ENCODE data around the gene ZNF778.
"Not testable (repeated sequence)": the region's sequence is repeated elsewhere in the genome, so short reads cannot be mapped to it uniquely, and the experiment has no call there.

ZNF778 gene

DNA sequence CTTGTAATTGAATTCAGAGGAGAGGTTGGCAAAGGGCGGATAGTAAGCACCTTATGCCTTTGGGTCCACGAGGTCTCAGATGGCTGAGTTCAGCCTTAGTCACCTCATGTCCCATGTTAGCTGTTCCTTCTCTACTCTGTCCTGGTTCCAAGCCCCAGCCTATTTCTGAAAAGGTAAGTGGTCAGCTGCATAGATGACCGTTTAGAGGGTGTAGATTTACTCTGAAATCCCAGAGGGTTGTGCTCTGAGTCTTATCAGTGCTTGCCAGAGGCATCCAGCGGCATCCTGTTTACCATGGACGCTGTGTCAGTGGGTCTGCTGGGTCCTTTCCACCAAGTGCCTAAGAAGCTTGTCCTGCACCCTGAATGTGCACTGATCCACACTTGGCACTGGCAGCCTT, 1.9 kb downstream of the ZNF778 start:
- DNase-seq, result no peak

DNA sequence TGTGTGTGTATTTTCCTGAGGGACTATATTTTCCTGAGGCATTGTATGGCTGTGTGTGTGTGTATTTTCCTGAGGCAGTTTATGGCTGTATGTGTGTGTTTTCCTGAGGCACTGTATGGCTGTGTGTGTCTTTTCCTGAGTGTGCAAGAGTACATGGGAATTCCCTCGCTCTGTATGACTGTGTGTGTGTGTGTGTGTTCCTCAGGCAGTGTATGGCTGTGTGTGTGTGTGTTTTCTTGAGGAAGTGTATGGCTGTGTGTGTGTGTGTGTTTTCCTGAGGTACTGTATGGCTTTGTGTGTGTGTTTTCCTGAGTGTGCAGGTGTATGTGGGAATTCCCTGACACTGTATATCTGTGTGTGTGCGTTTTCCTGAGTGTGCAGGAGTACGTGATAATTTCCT, 4.1 kb downstream of the ZNF778 start:
- no peak for DNase-seq

DNA sequence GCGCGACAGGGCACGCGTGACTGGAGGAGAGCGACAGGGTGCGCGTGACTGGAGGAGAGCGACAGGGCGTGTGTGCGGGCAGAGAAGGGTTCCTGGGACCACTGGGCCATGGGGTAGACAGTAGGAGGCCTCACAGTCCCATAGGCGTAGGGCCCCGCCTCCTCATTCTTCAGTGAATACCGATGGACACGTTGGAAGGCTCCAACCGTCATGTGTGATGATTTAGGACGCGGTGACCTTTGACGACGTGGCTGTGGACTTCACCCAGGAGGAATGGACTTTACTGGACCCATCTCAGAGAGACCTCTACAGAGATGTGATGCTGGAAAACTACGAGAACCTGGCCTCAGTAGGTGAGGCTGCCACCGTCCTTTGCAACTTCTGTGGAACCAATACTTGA, 5.4 kb downstream of the ZNF778 start:
- no peak for DNase-seq

DNA sequence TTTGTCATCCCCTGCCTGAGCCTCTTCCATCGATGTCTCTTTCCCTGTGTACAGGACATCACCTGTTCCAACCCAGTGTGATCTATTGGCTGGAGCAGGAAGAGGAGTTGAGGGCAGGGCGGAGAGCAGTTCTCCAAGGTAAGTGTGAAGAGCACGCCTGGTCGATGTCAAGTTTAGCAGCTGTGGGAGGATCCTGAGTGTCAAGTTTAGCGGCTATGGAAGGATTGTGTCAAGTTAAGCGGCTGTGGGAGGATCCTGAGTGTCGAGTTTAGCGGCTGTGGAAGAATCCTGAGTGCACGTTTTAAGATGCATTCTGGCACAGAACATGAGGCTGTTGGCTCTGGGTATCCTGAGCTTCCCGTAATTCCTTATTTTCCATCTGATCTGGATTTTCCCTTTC, 7.2 kb downstream of the ZNF778 start:
- DNase-seq, result no peak

DNA sequence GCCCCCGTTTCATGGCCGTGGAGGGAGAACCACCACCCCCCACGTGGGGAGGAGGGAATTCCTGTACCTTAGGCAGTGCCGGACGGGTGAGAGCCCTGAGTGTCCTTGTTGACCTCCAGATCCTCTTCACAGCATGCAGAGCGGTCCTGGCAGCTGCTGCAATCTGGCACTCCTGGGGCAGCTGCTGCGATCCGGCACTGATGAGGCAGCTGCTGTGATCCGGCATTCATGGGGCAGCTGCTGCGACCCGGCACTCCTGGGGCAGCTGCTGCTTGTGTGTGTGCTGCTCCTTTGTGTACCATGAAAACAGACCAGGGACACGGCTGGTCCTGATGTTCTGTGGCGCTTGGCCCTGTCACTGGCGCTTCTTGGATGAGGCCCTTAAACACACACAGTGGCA, 12.8 kb downstream of the ZNF778 start:
- no peak for DNase-seq

DNA sequence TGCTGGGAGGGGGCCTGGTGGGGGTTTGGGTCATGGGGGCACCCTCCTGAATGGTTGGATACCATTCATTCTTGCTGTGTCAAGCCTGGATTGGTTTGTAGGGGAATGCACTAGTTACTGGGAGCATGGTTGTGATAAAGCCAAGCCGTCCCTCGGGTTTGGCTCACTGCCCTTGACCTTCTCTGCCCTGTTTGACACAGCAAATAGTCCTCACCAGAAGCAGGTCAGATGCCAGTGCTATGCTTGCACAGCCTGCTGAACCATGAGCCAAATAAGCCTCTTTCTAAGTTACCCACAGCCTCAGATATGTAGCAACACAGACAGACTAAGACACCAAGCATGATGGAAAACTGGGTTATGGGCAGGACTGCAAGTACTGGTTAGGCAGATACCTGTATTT, 14.6 kb downstream of the ZNF778 start:
- no peak for DNase-seq

DNA sequence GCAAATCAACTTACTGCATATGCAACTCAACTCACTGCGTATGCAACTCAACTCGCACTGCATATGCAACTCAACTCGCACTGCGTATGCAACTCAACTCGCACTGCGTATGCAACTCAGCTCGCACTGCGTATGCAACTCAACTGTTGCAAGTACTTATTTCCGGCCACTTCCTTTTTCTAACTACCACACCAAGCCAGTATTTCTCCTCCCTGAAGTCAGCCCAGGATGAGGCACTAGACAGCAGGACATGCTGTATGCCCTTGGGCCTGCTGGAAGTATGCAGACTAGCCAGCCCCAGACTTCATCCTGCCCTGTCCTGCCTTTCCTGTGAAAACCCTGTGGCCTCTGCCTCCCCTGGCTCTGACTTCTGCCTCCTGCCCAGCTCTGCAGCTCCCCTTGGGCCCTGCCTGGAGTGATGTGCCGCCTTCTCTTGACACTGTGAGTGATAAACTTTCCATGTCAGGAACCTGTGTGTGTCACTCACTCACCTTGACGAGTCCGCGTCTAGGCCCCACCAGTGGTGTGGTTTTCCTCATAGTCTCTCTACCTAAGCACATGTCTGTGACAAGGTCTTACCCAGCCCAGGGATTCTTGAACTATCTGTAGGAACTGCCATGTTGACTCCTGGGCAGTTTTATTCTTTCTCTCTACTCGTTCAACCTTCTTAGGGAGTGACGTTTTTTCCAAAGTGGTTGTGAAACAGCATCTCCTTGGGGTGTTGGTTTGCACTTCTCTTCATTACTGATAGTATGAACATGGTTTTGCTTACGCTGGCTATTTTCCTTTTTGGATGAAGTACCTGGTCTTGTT, 16.4 kb downstream of the ZNF778 start:
- no peak for DNase-seq

DNA sequence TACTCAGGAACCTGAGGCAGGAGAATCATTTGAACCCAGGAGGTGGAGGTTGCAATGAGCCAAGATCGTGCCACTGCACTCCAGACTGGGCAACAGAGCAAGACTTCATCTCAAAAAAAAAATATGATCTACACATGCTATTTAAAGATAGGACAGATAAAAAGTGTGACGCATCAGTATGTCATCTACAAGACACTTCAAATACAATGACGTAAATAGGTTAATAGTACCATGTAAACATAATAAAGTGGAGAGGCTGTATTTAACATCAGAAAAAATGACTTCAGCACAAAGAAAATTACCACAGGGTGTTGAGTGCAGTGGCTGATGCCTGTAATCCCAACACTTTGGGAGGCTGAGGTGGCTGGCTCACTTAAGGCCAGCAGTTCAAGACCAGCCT, 20.2 kb downstream of the ZNF778 start:
- DNase-seq, result no peak

DNA sequence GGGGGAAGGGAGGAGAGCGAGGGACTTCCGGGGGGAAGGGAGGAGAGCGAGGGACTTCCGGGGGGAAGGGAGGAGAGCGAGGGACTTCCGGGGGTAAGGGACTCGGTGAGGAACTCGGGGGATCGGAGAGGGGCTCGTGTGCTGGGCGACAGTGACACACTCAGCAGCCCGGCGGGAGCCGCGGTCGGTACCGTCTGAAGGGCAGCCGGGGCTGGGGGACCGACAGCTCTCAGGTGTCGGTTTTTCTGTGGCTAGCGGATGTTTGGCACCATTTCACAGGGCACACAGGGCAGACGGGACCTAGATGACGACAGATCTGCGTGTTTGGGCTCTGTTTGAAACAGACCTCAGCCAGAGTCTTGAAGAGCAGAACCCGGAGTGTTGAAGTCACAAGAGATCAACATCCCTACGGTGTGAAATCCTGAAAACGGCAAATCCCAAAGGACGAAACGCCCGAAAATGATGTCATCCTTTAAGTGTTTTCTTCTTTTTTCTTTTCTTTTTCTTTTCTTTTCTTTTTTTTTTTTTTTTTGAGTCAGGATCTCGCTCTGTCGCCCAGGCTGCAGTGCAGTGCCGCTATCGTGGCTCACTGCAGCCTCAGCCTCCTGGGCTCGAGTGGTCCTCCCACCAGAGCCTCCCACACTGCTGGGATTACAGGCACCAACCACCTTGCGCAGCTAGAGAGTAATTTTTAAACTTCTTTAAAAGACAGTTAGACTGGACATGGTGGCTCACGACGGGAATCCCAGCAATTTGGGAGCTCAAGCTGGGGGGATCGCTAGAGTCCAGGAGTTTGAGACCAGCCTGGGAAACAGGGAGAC, 23.9 kb downstream of the ZNF778 start:
- peak; percentile 70 for DNase-seq

DNA sequence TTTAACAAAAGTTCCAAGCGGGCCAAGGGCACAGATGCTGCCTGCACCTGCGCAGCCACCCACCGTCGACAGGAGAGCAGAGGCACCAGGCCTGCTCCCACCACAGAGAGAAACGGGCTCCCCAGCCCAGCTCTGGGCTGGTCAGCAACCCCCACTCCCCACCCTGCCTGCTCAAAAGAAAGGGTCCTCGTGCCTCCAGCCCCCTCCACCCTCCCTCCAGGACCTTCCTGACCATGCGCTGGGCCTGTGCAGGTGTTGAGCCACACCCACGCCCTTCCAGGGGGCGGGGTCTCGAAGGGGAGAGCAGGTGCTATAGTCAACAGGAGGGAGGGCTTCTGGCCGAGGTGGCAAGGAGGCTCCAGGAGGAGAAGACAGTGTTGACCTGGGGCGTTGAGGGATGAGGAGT, 25.3 kb downstream of the ZNF778 start:
- DNase-seq, result no peak

DNA sequence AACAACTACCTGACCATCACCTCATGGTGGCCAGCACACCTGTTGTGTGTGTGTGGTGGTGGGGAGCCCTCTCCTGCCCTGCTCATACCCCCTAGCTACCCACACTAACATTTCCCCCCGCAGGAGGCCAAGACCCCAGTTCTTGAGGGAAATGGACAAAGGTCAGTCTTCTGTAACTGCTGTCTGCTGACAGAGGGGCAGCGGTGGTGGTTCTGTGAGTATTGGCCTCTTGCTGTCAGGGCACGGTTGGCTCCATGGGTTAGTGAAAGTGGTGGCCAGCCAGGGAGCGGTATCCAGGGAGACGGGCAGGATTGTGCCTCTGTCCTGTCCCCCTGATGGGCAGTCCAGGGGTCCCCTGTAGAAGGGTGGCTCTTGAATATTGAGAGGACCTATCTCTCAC, 26.2 kb downstream of the ZNF778 start:
- DNase-seq, result no peak

DNA sequence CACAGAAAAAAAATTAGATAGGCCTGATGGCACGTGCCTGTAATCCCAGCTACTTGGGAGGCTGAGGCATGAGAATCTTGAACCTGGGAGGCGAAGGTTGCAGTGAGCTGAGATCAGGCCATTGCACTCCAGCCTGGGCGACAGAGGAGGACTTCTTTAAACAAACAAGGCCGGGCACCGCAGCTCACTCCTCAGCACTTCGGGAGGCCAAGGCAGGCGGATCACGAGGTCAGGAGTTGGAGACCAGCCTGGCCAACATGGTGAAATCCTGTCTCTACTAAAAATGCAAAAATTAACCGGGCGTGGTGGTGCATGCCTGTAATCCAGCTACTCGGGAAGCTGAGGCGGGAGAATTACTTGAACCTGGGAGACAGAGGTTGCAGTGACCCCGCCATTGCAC, 26.8 kb downstream of the ZNF778 start:
- DNase-seq, result not testable (repeated sequence)

DNA sequence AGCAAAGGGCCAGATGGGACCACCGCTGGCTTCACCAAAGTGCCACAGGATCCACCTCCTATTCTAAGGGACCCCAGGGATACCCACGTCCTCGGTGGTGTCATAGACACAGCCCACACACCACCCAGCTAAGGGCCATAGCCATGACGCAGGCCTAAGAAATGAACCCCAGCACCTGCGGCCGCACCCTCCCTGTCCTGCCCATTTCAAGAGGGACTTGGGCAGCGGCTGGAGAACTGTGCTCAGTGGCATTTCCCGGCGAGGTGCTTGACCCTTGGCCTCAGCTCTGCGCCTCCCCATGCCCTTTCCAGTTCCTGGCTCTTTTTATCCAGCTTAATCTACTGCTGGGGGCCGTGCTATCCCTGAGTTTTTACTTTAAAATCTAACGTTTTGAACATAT, 27.3 kb downstream of the ZNF778 start:
- no peak for DNase-seq

DNA sequence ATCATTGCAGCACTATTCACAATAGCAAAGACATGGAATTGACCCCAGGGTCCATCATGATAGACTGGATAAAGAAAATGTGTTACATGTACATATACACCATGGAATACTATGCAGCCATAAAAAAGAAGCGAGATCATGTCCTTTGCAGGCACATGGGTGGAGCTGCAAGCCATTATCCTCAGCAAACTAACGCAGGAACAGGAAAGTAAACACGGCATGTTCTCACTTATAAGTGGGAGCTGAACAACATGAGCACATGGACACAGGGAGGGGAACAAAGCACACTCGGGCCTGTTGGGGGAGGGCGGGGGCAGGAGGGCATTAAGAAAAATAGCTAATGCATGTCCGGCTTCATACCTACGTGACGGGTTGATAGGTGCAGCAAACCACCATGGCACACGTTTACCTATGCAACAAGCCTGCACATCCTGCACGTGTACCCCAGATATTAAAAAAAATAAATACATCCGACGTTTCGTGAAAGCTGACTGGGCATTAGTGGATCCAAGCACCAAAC, 28.9 kb downstream of the ZNF778 start:
- DNase-seq, result no peak

DNA sequence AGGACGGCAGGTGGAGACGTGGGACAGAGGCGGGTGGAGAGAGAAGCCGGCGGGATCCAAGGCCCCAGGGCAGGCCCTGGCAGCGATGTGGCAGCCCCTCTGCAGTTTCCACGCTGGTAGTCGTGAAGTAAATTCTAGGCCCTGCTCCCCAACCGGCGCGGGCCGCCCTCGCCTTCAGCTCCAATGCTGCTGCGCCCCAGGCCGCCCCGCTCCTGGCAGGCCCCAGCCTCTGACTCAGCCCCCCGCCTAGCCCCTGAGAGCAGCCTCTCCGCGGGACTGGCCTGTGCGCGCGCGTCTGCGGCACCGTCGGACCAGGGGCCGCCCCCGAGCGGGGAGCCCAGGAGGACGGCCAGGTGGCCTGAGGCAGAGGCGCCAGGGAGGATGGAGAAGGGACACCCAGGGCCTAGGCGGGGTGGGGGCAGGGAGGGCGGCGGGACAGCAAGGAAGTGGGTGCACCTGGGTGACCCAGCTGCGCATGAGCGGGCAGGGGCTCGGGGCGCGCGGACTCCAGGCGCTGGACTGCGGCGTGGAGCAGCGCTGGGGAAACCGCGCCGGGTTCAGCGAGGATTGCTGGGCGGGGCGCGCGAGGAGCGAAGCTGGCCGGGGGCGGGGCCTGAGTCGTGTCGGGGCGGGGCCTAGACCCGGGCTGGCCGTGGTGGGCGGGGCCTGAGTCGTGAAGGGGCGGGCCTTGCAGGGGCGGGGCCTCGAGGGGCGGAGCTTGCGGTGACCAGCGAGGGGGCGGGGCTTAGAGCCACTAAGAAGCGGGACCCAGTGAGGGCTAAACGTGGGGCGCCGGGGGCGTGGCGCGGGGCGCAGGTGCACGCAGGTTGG, 29.6 kb downstream of the ZNF778 start:
- peak; percentile 95 for DNase-seq

DNA sequence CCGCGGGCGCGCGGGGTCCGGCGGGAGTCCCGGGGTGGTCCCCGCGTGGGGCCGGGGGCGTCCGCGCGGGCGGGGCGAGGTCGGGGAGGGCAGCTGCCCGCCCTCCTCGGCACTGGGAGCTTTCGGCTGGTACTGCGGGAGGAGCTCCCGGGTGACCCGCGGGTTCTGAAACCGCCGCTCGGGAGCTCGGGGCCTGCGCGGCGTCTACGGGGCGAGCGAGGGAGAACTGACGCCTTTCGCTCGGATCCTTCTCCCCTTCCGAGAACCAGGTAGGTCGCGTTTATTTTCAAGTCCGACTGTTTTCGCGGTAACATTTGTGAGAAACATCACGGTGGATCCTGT, 30.2 kb downstream of the ZNF778 start:
- not testable (repeated sequence) for DNase-seq

DNA sequence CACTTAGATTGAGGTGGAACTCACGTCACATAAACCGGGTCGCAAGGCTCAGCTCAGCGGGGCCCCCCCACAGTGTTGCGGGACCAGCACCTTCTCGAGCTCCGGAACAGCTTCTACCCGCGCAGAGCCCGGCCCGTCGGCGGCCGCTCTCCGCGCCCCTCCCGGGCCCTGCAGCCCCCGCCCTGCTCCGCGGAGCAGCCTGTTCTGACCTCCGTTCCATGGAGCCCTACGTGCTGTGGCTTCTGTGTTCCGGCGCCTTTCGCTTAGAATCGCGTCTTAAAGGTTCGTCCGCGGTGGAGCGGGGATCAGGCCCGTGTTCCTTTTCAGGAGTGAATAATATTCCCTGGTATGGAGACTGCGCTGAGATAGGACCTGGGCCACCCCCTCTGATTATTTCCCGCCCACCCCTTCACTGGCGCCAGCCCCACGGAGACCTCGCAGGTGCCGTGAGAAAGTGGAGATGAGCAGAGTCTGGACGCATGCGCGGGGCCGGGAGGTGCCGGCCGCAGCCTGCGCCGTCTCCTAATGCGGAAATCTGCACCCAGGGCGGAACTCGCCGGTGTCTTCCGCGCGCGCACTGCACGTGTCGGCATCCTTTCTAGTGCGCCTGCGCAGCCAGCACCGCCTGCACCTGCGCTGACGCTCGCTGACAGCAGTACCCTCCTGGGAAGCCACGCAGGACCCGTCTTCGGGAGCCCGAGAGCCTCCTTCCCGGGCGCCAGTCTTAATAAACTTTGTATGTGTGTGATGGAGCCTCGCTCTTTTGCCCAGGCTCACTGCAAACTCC, 30.9 kb downstream of the ZNF778 start:
- no peak for DNase-seq

DNA sequence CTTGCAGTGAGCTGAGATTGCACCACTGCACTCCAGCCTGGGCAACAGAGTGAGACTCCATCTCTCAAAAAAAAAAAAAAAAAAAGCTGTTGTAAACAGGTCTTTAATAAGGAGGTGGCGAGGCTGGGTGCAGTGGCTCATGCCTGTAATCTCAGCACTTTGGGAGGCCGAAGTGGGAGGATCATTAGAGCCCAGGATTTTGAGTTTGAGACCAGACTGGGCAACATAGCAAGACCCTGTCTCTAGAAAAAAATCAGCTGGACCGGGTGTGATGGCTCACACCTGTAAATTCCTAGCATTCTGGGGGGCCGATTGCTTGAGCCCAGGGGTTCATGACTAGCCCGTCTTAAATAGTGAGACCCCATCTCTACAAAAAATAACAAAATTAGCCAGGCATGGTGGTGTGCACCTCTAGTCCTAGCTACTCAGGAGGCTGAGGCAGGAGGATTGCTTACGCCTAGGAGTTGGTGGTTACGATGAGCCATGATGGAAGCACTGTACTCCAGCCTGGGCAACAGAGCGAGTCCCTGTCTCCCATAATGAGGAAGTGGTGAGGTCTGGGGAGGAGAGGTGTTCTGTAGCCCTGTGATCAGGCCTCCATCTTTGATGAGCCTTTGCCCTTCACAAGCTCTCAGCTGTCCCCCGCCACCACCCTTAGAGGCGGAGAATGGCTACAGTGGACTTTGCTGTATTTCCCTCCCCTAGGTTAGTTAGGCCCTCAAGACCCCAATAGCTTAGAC, 36.2 kb downstream of the ZNF778 start:
- DNase-seq, result no peak

DNA sequence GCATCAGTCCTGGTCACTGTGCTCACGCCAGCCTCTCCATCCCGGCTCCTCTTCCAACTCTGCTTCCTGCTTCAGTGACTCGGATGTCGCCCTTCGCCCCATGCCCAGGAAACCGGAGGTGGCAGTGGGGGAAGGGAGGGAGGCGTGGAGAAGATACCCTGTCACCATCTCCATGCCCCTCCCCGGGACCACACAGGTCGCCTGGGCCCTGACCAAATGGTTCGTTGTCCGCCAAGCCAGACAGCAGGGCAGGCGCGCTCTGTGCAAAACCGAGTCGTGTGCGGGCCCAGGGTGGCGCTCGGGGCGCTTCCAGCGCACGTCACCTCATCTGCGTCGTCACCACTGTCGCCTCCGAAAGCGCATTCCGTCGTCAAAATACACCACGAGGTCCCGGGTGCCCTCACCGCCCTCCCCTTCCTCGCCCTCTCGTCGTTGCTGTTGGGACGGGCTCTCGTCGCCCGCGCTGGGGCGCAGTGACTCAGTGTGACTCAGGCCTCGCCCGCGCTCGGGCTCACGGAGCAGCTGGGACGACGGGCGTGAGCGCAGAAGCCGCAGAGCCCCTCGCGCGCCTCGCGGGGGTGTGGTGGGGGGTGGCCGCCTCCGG, 39.2 kb downstream of the ZNF778 start:
- DNase-seq, result peak; percentile 88

DNA sequence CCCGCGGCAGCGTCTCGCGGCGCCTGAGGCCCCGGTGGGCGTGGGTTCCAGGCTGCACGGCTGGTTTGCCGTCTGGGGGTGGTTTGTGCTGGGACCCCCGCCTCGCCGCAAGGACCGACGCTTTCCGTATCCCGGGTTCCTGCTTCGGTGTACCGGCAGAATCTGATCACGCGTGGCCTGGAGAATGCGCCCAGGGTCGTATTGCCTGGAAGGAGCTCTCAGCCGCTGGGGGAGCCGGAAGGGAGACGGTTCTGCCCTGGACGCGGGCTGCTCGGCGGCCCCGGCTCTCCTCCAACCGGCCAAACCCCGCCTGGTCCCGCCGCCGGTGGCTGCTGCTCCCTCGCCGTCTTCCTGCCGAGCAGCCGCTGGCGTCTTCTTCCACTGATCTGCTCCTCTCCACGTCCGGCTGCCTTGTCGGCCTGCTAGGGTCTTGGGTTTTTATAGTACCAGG, 39.8 kb downstream of the ZNF778 start:
- DNase-seq, result no peak

Data from activated CD8-positive, alpha-beta memory T cell treated with anti-CD3 and anti-CD28 coated beads, Interleukin-2, amount 50 U/mL, for 4 hours (primary cell).